Nephron progenitor cell (in vitro differentiated cells): Measurements from ENCODE around the gene MSI2.

ENCODE experiments used
- DNase-seq: peaks from one replicate; pipeline ENCODE4 v3.0.0; 2021
- H3K27ac Mint-ChIP-seq: 2 replicates; pipeline ENCODE4 v1.8.0; 2021; ENCODE audit warnings: mild to moderate bottlenecking, moderate library complexity, mixed read lengths
- H3K27me3 Mint-ChIP-seq: 2 replicates; pipeline ENCODE4 v1.8.0; 2021; ENCODE audit warnings: mild to moderate bottlenecking, low read depth, mixed read lengths; ENCODE audit not compliant: poor library complexity
- H3K36me3 Mint-ChIP-seq: 2 replicates; pipeline ENCODE4 v1.8.0; 2021; ENCODE audit warnings: low read depth, mixed read lengths
- H3K4me1 Mint-ChIP-seq: 2 replicates; pipeline ENCODE4 v1.8.0; 2021; ENCODE audit warnings: mixed read lengths
- H3K4me3 Mint-ChIP-seq: 2 replicates; pipeline ENCODE4 v1.8.0; 2021; ENCODE audit warnings: mild to moderate bottlenecking, moderate library complexity, mixed read lengths
- H3K9me3 Mint-ChIP-seq: 2 replicates; pipeline ENCODE4 v1.8.0; 2021; ENCODE audit warnings: mild to moderate bottlenecking, moderate library complexity, mixed read lengths
- CTCF ChIP-seq: fragments of 200-600 bp; sonication (generic); IDR thresholded peaks from 2 replicates; pipeline ENCODE4 v1.5.0; 2021; ENCODE audit warnings: antibody characterized with exemption

MSI2 gene

GRCh38 chr17:57490111-57490845 is 234.0 kb downstream of the MSI2 start:
- Mint-ChIP-seq H3K36me3 (peaks cover 31% of the 10 kb centered on the region), H3K27me3 (no peaks in the 10 kb centered on the region), H3K4me1 (peaks cover 93% of the 10 kb centered on the region), H3K27ac (no peak overlapping the region), H3K4me3 (no peak overlapping the region), H3K9me3 (no peaks in the 10 kb centered on the region)
- DNase-seq: no peak
- no peak for TF ChIP-seq CTCF

GRCh38 chr17:57490890-57491289 is 234.6 kb downstream of the MSI2 start:
- DNase-seq: no peak
- H3K27ac Mint-ChIP-seq: peak overlapping the region; percentile 93
- peaks cover 36% of the 10 kb centered on the region for H3K36me3 Mint-ChIP-seq
- no peak overlapping the region for H3K4me3 Mint-ChIP-seq
- H3K9me3 Mint-ChIP-seq: no peaks in the 10 kb centered on the region
- TF ChIP-seq CTCF: no peak
- no peaks in the 10 kb centered on the region for H3K27me3 Mint-ChIP-seq
- peaks cover 93% of the 10 kb centered on the region for H3K4me1 Mint-ChIP-seq

GRCh38 chr17:57493171-57493570 is 236.8 kb downstream of the MSI2 start:
- DNase-seq: no peak
- no peak overlapping the region for H3K4me3 Mint-ChIP-seq
- peaks cover 91% of the 10 kb centered on the region for H3K4me1 Mint-ChIP-seq
- peak overlapping the region; percentile 50 for H3K27ac Mint-ChIP-seq
- no peak for TF ChIP-seq CTCF
- H3K9me3 Mint-ChIP-seq: no peaks in the 10 kb centered on the region
- peaks cover 33% of the 10 kb centered on the region for H3K36me3 Mint-ChIP-seq
- H3K27me3 Mint-ChIP-seq: no peaks in the 10 kb centered on the region

- H3K4me3 Mint-ChIP-seq: no peak overlapping the region
- H3K4me1 Mint-ChIP-seq: peaks cover 91% of the 10 kb centered on the region
- H3K27me3 Mint-ChIP-seq: no peaks in the 10 kb centered on the region
- peaks cover 36% of the 10 kb centered on the region for H3K36me3 Mint-ChIP-seq
- no peak for TF ChIP-seq CTCF
- H3K9me3 Mint-ChIP-seq: no peaks in the 10 kb centered on the region
- no peak for DNase-seq
- peak overlapping the region; percentile 69 for H3K27ac Mint-ChIP-seq
Measured at GRCh38 chr17:57493625-57494024, 237.3 kb downstream of the MSI2 start.

- no peaks in the 10 kb centered on the region for H3K27me3 Mint-ChIP-seq
- peaks cover 32% of the 10 kb centered on the region for H3K36me3 Mint-ChIP-seq
- TF ChIP-seq CTCF: no peak
- DNase-seq: no peak
- H3K27ac Mint-ChIP-seq: peak overlapping the region; percentile 5
- H3K4me1 Mint-ChIP-seq: peaks cover 91% of the 10 kb centered on the region
- no peaks in the 10 kb centered on the region for H3K9me3 Mint-ChIP-seq
- H3K4me3 Mint-ChIP-seq: no peak overlapping the region
Measured at GRCh38 chr17:57494443-57494842, 238.1 kb downstream of the MSI2 start.

GRCh38 chr17:57495771-57496170 is 239.4 kb downstream of the MSI2 start:
- Mint-ChIP-seq H3K4me1 (peaks cover 88% of the 10 kb centered on the region), H3K36me3 (peaks cover 41% of the 10 kb centered on the region), H3K4me3 (no peak overlapping the region), H3K27me3 (no peaks in the 10 kb centered on the region), H3K9me3 (no peaks in the 10 kb centered on the region), H3K27ac (peak overlapping the region; percentile 61)
- DNase-seq: no peak
- no peak for TF ChIP-seq CTCF
